ENCODE measurements around the gene RUVBL2.

RUVBL2 gene

GRCh38 chr19:48986211-48986610 is 7.5 kb upstream of the RUVBL2 start:
- in situ Hi-C loops (cut with MboI; ENCODE audit: low sequenced_read_pairs): no loop called here

GRCh38 chr19:48987323-48987722 is 6.4 kb upstream of the RUVBL2 start:
- in situ Hi-C loops (cut with MboI; ENCODE audit: low sequenced_read_pairs): no loop called here

- in situ Hi-C loops (cut with MboI; ENCODE audit: low sequenced_read_pairs): no loop called here
Observed at GRCh38 chr19:48988286-48988685, 5.4 kb upstream of the RUVBL2 start.

GRCh38 chr19:48988860-48989259 is 4.8 kb upstream of the RUVBL2 start:
- in situ Hi-C loops (cut with MboI; ENCODE audit: low sequenced_read_pairs): no loop called here

GRCh38 chr19:48989701-48990291 is 3.9 kb upstream of the RUVBL2 start:
- in situ Hi-C loops (cut with MboI; ENCODE audit: low sequenced_read_pairs): no loop called here

GRCh38 chr19:48990400-48990799 is 3.3 kb upstream of the RUVBL2 start:
- in situ Hi-C loops (cut with MboI; ENCODE audit: low sequenced_read_pairs): no loop called here

- in situ Hi-C loops (cut with MboI; ENCODE audit: low sequenced_read_pairs): no loop called here
Observed at GRCh38 chr19:48991011-48991609, 2.6 kb upstream of the RUVBL2 start.

GRCh38 chr19:48991873-48992580 is 1.7 kb upstream of the RUVBL2 start:
- in situ Hi-C loops (cut with MboI; ENCODE audit: low sequenced_read_pairs): no loop called here

GRCh38 chr19:48992581-48993174 is 1.0 kb upstream of the RUVBL2 start:
- in situ Hi-C loops (cut with MboI; ENCODE audit: low sequenced_read_pairs): no loop called here

- in situ Hi-C loops (cut with MboI; ENCODE audit: low sequenced_read_pairs): no loop called here
Observed at GRCh38 chr19:48994035-48994386, 324 bp downstream of the RUVBL2 start.

GRCh38 chr19:48997972-48998371 is 4.3 kb downstream of the RUVBL2 start:
- in situ Hi-C loops (cut with MboI; ENCODE audit: low sequenced_read_pairs): no loop called here

- in situ Hi-C loops (cut with MboI; ENCODE audit: low sequenced_read_pairs): no loop called here
Observed at GRCh38 chr19:48999481-49000325, 6.0 kb downstream of the RUVBL2 start.

GRCh38 chr19:49004133-49004532 is 10.4 kb downstream of the RUVBL2 start:
- in situ Hi-C loops (cut with MboI; ENCODE audit: low sequenced_read_pairs): no loop called here

GRCh38 chr19:49004964-49005614 is 11.4 kb downstream of the RUVBL2 start:
- in situ Hi-C loops (cut with MboI; ENCODE audit: low sequenced_read_pairs): no loop called here

GRCh38 chr19:49006905-49007304 is 13.2 kb downstream of the RUVBL2 start:
- in situ Hi-C loops (cut with MboI; ENCODE audit: low sequenced_read_pairs): no loop called here

GRCh38 chr19:49009828-49010227 is 16.1 kb downstream of the RUVBL2 start:
- in situ Hi-C loops (cut with MboI; ENCODE audit: low sequenced_read_pairs): no loop called here

GRCh38 chr19:49010453-49010852 is 16.8 kb downstream of the RUVBL2 start:
- in situ Hi-C loops (cut with MboI; ENCODE audit: low sequenced_read_pairs): no loop called here

GRCh38 chr19:49011194-49011593 is 17.5 kb downstream of the RUVBL2 start:
- in situ Hi-C loops (cut with MboI; ENCODE audit: low sequenced_read_pairs): no loop called here

- in situ Hi-C loops (cut with MboI; ENCODE audit: low sequenced_read_pairs): no loop called here
Observed at GRCh38 chr19:49014123-49014869, 20.6 kb downstream of the RUVBL2 start.

GRCh38 chr19:49014870-49015255 is 21.2 kb downstream of the RUVBL2 start:
- in situ Hi-C loops (cut with MboI; ENCODE audit: low sequenced_read_pairs): no loop called here

Data from HL-60/S4 treated with retinoic acid at 250 ng/mL for 4 days and 3 days (cell line).